Measurements from ENCODE around the gene LRRC3.

DNA sequence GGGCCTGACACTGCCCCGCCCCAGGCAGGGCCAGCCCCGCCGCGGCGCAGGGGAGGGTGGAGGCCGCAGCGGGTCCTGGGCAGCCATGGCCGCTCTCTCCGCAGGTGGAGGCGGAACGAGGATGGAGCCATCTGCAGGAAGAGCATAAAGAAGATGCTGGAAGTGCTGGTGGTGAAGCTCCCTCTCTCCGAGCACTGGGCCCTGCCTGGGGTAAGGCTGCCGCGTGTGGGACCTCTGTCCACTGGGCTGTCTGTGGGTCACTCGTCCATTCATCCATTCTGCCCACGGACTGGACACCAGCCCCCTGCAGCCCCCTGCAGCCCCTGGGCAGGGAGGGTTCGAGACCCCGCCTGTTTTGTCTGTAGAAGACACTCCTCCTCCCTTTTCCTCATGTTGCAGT, 18.4 kb upstream of the LRRC3 start:
- TF ChIP-seq POLR2A (IDR thresholded peaks at IDR 0.05) (no peak), CTCF (IDR thresholded peaks at IDR 0.05) (no peak)

Measured in Peyer's patch (tissue), 4 donors.